DOHH2 (cell line): ENCODE data around the gene CAMTA1.

ENCODE experiments used
- H3F3A ChIP-seq: fragments of 200-600 bp; sonication (generic), shearing (Covaris generic); 2 replicates; pipeline ENCODE4 v1.6.0; 2016; ENCODE audit warnings: antibody characterized with exemption, mild to moderate bottlenecking; ENCODE audit not compliant: control insufficient read depth, insufficient read depth
- H3K27ac ChIP-seq: fragments of 200-600 bp; sonication (generic); 2 replicates; pipeline ENCODE4 v1.5.1; 2014; ENCODE audit warnings: low read depth, mild to moderate bottlenecking, low read length, moderate library complexity
- H3K27me3 ChIP-seq: fragments of 200-600 bp; sonication (generic); 2 replicates; pipeline ENCODE4 v1.6.1; 2014; ENCODE audit warnings: mild to moderate bottlenecking, low read length, mixed read lengths; ENCODE audit not compliant: control insufficient read depth
- H3K36me3 ChIP-seq: fragments of 200-600 bp; sonication (generic); 2 replicates; pipeline ENCODE4 v1.6.1; 2014; ENCODE audit warnings: mild to moderate bottlenecking, low read length, moderate library complexity, mixed read lengths; ENCODE audit not compliant: control insufficient read depth
- H3K4me1 ChIP-seq: fragments of 200-600 bp; sonication (generic); 2 replicates; pipeline ENCODE4 v1.6.1; 2014; ENCODE audit warnings: mild to moderate bottlenecking, low read length, mixed read lengths; ENCODE audit not compliant: control insufficient read depth
- H3K4me2 ChIP-seq: fragments of 200-600 bp; sonication (generic); 2 replicates; pipeline ENCODE4 v1.6.0; 2014; ENCODE audit warnings: mild to moderate bottlenecking, low read length, moderate library complexity
- H3K4me3 ChIP-seq: fragments of 200-600 bp; sonication (generic); 2 replicates; pipeline ENCODE4 v1.5.1; 2014; ENCODE audit warnings: mild to moderate bottlenecking, low read length, mixed read lengths
- H3K79me2 ChIP-seq: fragments of 200-600 bp; sonication (generic); 2 replicates; pipeline ENCODE4 v1.6.1; 2014; ENCODE audit warnings: mild to moderate bottlenecking, low read length, mixed read lengths; ENCODE audit not compliant: control insufficient read depth
- H3K9me2 ChIP-seq: fragments of 200-600 bp; sonication (generic); replicated peaks from 2 replicates; pipeline ENCODE4 v1.6.1; 2014; ENCODE audit warnings: mild to moderate bottlenecking, low read length, mixed read lengths; ENCODE audit not compliant: control insufficient read depth
- H3K9me3 ChIP-seq: fragments of 200-600 bp; sonication (generic); 2 replicates; pipeline ENCODE4 v1.6.1; 2014; ENCODE audit warnings: antibody characterized with exemption, low read length, mixed read lengths; ENCODE audit not compliant: control insufficient read depth, insufficient read depth
- H4K20me1 ChIP-seq: fragments of 200-600 bp; sonication (generic); 2 replicates; pipeline ENCODE4 v1.6.0; 2014; ENCODE audit warnings: low read depth, mild to moderate bottlenecking, antibody characterized with exemption, low read length, moderate library complexity; ENCODE audit not compliant: control insufficient read depth, insufficient read depth
- EZH2phosphoT487 ChIP-seq: fragments of 200-600 bp; sonication (generic); IDR thresholded peaks from 2 replicates; pipeline ENCODE4 v1.6.1; 2017; ENCODE audit warnings: borderline replicate concordance, mild to moderate bottlenecking, antibody characterized with exemption, low read length, moderate library complexity, mixed read lengths
- TF ChIP-seq, protein P1 (sequence below): fragments of 200-600 bp; sonication (generic); IDR thresholded peaks from one replicate; pipeline ENCODE4 v1.5.1; 2014; ENCODE audit warnings: antibody characterized with exemption, mild to moderate bottlenecking, low read depth, low read length; ENCODE audit not compliant: poor library complexity, severe bottlenecking

The CAMTA1 gene

DNA sequence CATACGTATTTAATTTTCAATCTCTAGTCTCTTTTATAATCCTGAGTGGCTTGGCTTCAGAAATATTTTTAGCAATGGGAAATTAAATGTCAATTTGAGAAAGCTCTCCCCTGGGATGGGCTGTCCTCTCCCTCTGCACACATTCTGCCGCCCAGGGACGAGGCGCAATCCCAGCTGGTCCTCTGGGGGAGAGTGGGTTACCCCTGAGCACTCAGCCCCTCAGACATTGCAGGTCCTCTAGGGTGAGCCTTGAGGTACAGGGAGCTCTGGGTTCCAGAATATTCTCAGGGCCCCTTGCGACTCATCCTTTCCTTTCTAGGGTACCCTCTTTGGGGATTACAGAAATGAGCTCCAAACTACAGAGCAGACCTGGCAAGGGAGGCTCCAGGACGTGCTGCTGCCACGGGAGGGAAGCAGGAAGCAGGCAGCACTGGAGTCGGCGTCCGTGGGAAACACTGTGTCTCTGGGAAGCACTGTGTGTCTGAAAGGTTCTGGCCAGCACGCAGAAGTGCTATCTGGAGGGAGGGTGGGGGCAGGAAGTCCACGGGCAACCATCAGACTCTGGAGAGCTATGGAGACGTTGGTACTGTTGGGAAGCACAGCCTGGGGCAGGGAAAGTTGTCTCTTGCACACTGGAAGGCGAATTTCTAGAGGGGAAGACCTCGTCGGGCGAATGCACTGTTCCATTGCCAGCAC lies 642.5 kb downstream of the CAMTA1 start:
- Histone ChIP-seq H3K4me2 (no peak overlapping the region), H3K36me3 (no peaks in the 10 kb centered on the region), H3K9me3 (no peaks in the 10 kb centered on the region), H3F3A (no peaks in the 10 kb centered on the region), H3K4me1 (no peaks in the 10 kb centered on the region), H3K27me3 (no peaks in the 10 kb centered on the region), H3K4me3 (no peak overlapping the region), H3K79me2 (no peaks in the 10 kb centered on the region), H4K20me1 (no peaks in the 10 kb centered on the region), H3K27ac (no peak overlapping the region), H3K9me2 (no peaks in the 10 kb centered on the region)
- no peak for TF ChIP-seq EZH2phosphoT487
- TF ChIP-seq, protein P1, sequence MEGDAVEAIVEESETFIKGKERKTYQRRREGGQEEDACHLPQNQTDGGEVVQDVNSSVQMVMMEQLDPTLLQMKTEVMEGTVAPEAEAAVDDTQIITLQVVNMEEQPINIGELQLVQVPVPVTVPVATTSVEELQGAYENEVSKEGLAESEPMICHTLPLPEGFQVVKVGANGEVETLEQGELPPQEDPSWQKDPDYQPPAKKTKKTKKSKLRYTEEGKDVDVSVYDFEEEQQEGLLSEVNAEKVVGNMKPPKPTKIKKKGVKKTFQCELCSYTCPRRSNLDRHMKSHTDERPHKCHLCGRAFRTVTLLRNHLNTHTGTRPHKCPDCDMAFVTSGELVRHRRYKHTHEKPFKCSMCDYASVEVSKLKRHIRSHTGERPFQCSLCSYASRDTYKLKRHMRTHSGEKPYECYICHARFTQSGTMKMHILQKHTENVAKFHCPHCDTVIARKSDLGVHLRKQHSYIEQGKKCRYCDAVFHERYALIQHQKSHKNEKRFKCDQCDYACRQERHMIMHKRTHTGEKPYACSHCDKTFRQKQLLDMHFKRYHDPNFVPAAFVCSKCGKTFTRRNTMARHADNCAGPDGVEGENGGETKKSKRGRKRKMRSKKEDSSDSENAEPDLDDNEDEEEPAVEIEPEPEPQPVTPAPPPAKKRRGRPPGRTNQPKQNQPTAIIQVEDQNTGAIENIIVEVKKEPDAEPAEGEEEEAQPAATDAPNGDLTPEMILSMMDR: no peak

DNA sequence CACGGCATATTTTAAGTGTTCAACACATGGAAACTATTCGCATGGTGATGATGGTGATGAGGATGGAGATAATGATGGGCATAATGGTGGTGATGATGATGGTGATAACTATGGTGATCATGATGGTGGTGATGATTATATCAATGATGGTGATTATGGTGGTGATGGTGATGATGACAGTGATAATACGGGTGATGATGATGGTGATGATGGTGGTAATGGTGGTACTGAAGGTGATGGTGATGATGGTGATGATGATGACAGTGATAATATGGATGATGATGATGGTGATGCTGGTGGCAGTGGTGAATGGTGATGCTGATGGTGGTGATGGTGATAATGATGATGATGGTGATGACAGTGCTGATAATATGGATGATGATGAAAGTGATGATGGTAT lies 644.0 kb downstream of the CAMTA1 start:
- Histone ChIP-seq H3K9me2 (no peaks in the 10 kb centered on the region), H3K4me3 (no peak overlapping the region), H4K20me1 (no peaks in the 10 kb centered on the region), H3K27ac (no peak overlapping the region), H3K4me2 (no peak overlapping the region), H3K9me3 (no peaks in the 10 kb centered on the region), H3K36me3 (no peaks in the 10 kb centered on the region), H3K79me2 (no peaks in the 10 kb centered on the region), H3K27me3 (no peaks in the 10 kb centered on the region), H3F3A (no peaks in the 10 kb centered on the region), H3K4me1 (no peaks in the 10 kb centered on the region)
- TF ChIP-seq, protein P1: no peak
- no peak for TF ChIP-seq EZH2phosphoT487

DNA sequence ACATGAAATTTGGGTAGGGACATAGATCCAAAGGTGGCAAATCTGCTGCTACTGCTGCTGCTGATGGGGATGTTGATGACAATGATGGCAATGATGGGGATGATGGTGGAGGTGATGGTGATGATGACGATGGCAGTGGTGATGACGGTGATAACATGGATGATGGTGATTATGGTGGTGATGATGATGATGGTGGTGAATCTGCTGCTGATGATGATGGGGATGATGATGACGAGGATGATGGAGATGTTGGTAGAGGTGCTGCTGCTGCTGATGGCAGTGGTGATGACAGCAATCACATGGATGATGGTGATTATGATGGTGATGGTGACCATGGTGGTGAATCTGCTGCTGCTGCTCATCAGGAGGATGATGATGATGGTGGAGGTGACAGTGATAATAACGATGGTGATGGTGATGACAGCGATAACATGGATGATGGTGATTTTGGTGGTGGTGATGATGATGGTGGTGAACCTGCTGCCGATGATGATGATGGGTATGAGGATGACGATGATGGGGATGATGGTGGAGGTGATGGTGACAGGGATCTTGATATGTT lies 644.9 kb downstream of the CAMTA1 start:
- H3K4me2 ChIP-seq: no peak overlapping the region
- H3K36me3 ChIP-seq: no peaks in the 10 kb centered on the region
- no peaks in the 10 kb centered on the region for H4K20me1 ChIP-seq
- H3K4me1 ChIP-seq: no peaks in the 10 kb centered on the region
- TF ChIP-seq, protein P1: no peak
- TF ChIP-seq EZH2phosphoT487: no peak
- H3F3A ChIP-seq: no peaks in the 10 kb centered on the region
- no peaks in the 10 kb centered on the region for H3K9me2 ChIP-seq
- H3K27ac ChIP-seq: no peak overlapping the region
- no peaks in the 10 kb centered on the region for H3K79me2 ChIP-seq
- no peak overlapping the region for H3K4me3 ChIP-seq
- no peaks in the 10 kb centered on the region for H3K27me3 ChIP-seq
- H3K9me3 ChIP-seq: no peaks in the 10 kb centered on the region
